Nephron progenitor cell (in vitro differentiated cells): Measurements from ENCODE around the gene MDM2.

Experiments used
- DNase-seq: peaks from one replicate; pipeline ENCODE4 v3.0.0; 2021
- H3K27ac Mint-ChIP-seq: 2 replicates; pipeline ENCODE4 v1.8.0; 2021; ENCODE audit warnings: mild to moderate bottlenecking, moderate library complexity, mixed read lengths
- H3K27me3 Mint-ChIP-seq: 2 replicates; pipeline ENCODE4 v1.8.0; 2021; ENCODE audit warnings: mild to moderate bottlenecking, low read depth, mixed read lengths; ENCODE audit not compliant: poor library complexity
- H3K36me3 Mint-ChIP-seq: 2 replicates; pipeline ENCODE4 v1.8.0; 2021; ENCODE audit warnings: low read depth, mixed read lengths
- H3K4me1 Mint-ChIP-seq: 2 replicates; pipeline ENCODE4 v1.8.0; 2021; ENCODE audit warnings: mixed read lengths
- H3K4me3 Mint-ChIP-seq: 2 replicates; pipeline ENCODE4 v1.8.0; 2021; ENCODE audit warnings: mild to moderate bottlenecking, moderate library complexity, mixed read lengths
- H3K9me3 Mint-ChIP-seq: 2 replicates; pipeline ENCODE4 v1.8.0; 2021; ENCODE audit warnings: mild to moderate bottlenecking, moderate library complexity, mixed read lengths
- TF ChIP-seq, protein P1 (sequence below): fragments of 200-600 bp; sonication (generic); IDR thresholded peaks from 2 replicates; pipeline ENCODE4 v1.5.0; 2021; ENCODE audit warnings: antibody characterized with exemption

The MDM2 gene

DNA sequence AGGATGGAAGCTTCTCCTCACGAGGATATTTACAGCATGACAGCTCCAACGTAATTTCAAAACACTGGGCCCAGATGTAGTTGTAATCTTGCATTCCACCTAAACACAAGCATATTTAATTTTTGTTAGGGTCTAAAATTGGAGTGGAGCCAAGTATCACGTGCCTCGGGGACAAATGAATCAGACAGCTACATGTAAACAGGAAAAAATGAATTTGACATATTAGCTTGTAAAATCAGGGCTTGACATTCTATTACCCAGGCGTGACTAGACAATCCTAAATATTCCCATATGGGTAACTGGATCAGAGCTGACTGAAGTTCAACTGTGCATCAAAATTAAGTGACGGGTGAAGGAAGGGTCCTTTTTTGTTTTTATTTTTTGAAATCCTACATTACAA, 59.0 kb downstream of the MDM2 start:
- no peak overlapping the region for H3K27ac Mint-ChIP-seq
- no peaks in the 10 kb centered on the region for H3K36me3 Mint-ChIP-seq
- H3K4me3 Mint-ChIP-seq: no peak overlapping the region
- no peaks in the 10 kb centered on the region for H3K27me3 Mint-ChIP-seq
- TF ChIP-seq, protein P1, sequence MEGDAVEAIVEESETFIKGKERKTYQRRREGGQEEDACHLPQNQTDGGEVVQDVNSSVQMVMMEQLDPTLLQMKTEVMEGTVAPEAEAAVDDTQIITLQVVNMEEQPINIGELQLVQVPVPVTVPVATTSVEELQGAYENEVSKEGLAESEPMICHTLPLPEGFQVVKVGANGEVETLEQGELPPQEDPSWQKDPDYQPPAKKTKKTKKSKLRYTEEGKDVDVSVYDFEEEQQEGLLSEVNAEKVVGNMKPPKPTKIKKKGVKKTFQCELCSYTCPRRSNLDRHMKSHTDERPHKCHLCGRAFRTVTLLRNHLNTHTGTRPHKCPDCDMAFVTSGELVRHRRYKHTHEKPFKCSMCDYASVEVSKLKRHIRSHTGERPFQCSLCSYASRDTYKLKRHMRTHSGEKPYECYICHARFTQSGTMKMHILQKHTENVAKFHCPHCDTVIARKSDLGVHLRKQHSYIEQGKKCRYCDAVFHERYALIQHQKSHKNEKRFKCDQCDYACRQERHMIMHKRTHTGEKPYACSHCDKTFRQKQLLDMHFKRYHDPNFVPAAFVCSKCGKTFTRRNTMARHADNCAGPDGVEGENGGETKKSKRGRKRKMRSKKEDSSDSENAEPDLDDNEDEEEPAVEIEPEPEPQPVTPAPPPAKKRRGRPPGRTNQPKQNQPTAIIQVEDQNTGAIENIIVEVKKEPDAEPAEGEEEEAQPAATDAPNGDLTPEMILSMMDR: no peak
- no peak for DNase-seq
- H3K9me3 Mint-ChIP-seq: no peaks in the 10 kb centered on the region
- H3K4me1 Mint-ChIP-seq: peaks cover 6% of the 10 kb centered on the region

DNA sequence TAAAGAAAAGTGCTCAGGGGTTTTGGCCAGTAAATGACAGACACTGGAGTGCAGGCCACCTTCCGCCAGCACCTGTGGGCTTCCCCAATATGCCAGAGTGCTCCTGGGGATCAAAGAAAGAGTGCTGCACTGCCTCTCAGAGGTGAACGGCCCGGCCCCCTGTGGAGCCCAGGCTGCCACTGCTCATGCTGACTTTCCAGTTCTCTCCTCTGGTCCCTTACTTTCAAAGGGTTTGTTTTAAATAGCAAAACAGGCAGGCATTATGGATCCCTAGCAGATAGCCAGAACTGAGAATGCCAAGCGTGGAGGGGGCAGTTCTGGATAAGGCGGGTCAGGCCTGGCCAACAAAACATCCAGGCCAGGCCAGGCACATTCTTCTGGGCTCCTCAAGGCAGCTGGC, 59.6 kb downstream of the MDM2 start:
- Mint-ChIP-seq H3K27me3 (no peaks in the 10 kb centered on the region), H3K9me3 (no peaks in the 10 kb centered on the region), H3K4me1 (peaks cover 6% of the 10 kb centered on the region), H3K27ac (peak overlapping the region; percentile 18), H3K36me3 (no peaks in the 10 kb centered on the region), H3K4me3 (no peak overlapping the region)
- DNase-seq: no peak
- TF ChIP-seq, protein P1: no peak

- H3K4me3 Mint-ChIP-seq: no peak overlapping the region
- no peaks in the 10 kb centered on the region for H3K36me3 Mint-ChIP-seq
- TF ChIP-seq, protein P1: no peak
- no peak for DNase-seq
- peak overlapping the region; percentile 18 for H3K27ac Mint-ChIP-seq
- H3K27me3 Mint-ChIP-seq: no peaks in the 10 kb centered on the region
- no peaks in the 10 kb centered on the region for H3K9me3 Mint-ChIP-seq
- H3K4me1 Mint-ChIP-seq: peaks cover 5% of the 10 kb centered on the region
Measured at GRCh38 chr12:68868043-68868790, 60.2 kb downstream of the MDM2 start.

GRCh38 chr12:68870011-68870410, 62.0 kb downstream of the MDM2 start:
- no peak for DNase-seq
- TF ChIP-seq, protein P1: no peak
- H3K27me3 Mint-ChIP-seq: peaks cover 7% of the 10 kb centered on the region
- H3K36me3 Mint-ChIP-seq: no peaks in the 10 kb centered on the region
- H3K9me3 Mint-ChIP-seq: no peaks in the 10 kb centered on the region
- H3K4me3 Mint-ChIP-seq: no peak overlapping the region
- H3K4me1 Mint-ChIP-seq: no peaks in the 10 kb centered on the region
- H3K27ac Mint-ChIP-seq: no peak overlapping the region

- TF ChIP-seq, protein P1: no peak
- DNase-seq: no peak
- Mint-ChIP-seq H3K36me3 (no peaks in the 10 kb centered on the region), H3K27ac (no peak overlapping the region), H3K27me3 (peaks cover 7% of the 10 kb centered on the region), H3K4me3 (no peak overlapping the region), H3K9me3 (no peaks in the 10 kb centered on the region), H3K4me1 (no peaks in the 10 kb centered on the region)
Measured at GRCh38 chr12:68870443-68870842, 62.5 kb downstream of the MDM2 start.

- TF ChIP-seq, protein P1: no peak
- no peak overlapping the region for H3K4me3 Mint-ChIP-seq
- no peak for DNase-seq
- H3K27me3 Mint-ChIP-seq: peaks cover 7% of the 10 kb centered on the region
- H3K36me3 Mint-ChIP-seq: no peaks in the 10 kb centered on the region
- peaks cover 3% of the 10 kb centered on the region for H3K4me1 Mint-ChIP-seq
- no peaks in the 10 kb centered on the region for H3K9me3 Mint-ChIP-seq
- no peak overlapping the region for H3K27ac Mint-ChIP-seq
Measured at GRCh38 chr12:68871396-68871795, 63.4 kb downstream of the MDM2 start.
